ENCODE results near the gene NTRK2.

NTRK2 gene

DNA sequence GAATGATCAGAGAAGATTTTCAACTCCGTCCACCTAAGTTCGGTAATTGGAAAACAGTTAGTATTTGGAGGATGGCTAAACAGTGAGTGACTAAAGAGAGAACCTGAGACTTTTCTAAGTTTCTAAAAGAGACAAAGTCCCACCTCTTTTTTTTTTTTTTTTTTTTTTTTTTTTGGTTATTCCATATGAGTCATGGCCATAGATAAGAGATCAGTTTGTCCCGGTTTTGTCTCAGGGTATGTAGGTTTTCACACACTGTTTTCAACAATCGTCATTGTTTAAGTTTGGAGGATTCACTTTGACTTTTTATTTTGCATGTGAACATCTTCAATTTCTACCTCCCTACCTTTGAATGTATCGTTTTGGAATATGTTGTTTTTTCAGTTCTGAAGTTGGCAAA lies 85.9 kb downstream of the NTRK2 start:
- DNase-seq (ENCODE audit: low read depth), result no peak
- no peak overlapping the region for H3K4me3 ChIP-seq (ENCODE audit: low read length)
- TF ChIP-seq, protein P1, sequence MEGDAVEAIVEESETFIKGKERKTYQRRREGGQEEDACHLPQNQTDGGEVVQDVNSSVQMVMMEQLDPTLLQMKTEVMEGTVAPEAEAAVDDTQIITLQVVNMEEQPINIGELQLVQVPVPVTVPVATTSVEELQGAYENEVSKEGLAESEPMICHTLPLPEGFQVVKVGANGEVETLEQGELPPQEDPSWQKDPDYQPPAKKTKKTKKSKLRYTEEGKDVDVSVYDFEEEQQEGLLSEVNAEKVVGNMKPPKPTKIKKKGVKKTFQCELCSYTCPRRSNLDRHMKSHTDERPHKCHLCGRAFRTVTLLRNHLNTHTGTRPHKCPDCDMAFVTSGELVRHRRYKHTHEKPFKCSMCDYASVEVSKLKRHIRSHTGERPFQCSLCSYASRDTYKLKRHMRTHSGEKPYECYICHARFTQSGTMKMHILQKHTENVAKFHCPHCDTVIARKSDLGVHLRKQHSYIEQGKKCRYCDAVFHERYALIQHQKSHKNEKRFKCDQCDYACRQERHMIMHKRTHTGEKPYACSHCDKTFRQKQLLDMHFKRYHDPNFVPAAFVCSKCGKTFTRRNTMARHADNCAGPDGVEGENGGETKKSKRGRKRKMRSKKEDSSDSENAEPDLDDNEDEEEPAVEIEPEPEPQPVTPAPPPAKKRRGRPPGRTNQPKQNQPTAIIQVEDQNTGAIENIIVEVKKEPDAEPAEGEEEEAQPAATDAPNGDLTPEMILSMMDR (conservative IDR thresholded peaks at IDR 0.05; ENCODE audit: low read depth, low read length), result no peak

DNA sequence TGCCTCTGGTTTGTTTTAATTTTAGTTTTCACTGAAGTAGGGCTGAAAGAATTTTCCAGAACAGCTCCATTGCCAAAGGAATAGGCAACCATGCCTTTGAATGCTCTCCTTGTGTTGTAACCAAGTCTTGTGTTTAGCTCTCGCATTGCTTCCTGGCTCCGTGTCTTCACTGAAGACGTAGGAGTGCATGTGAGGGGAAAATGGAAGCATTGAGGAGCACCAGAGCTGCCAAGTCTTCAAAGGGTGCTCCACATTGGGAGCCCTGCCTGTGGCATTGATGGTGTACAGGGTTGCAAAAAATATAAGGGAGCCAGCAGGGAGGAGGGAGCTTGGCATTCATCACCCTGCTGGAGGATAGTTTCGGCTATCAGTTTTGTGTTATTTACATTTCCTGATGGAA lies 86.6 kb downstream of the NTRK2 start:
- H3K4me3 ChIP-seq (ENCODE audit: low read length), result no peak overlapping the region
- DNase-seq (ENCODE audit: low read depth), result no peak
- TF ChIP-seq, protein P1 (conservative IDR thresholded peaks at IDR 0.05; ENCODE audit: low read depth, low read length), result no peak

DNA sequence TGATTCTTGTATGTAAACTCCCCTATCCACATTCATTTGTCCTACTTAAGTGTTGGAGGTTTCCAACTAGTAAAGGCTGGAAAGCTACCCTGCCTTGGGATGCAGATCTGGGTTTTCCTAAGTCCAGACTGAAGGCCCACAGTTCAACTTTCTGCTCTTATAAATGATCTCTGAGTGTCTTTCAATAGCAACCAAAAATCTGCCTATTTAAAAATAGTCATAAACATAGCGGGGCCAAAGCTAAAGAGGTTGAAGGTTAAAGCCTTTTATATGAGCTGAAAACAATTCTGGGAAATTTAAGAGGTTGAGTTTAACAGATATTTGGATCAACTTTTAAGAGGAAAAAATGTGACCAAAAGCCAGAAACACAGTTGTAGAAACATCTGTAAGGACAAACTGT lies 87.2 kb downstream of the NTRK2 start:
- TF ChIP-seq, protein P1 (conservative IDR thresholded peaks at IDR 0.05; ENCODE audit: low read depth, low read length), result no peak
- H3K4me3 ChIP-seq (ENCODE audit: low read length), result no peak overlapping the region
- no peak for DNase-seq (ENCODE audit: low read depth)

DNA sequence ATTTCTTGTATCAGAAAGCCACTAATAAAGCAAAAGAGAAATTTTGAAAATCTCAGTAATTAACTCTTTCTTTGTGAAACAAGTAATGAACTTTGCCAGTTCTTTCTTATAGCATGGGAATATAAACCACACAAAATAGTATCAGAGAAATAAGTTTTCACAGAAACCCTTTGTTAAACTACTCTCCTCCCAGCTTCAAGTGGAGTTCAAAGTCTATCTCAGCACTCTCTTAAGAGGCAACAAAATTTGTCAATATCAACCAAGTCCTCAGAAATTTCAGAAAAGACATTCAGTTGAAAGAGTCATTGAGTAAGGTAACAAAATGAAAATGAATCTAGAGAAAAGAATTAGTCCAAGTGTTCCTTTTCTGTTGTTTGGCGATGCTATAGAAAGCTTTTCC lies 89.3 kb downstream of the NTRK2 start:
- TF ChIP-seq, protein P1 (conservative IDR thresholded peaks at IDR 0.05; ENCODE audit: low read depth, low read length), result no peak
- no peak overlapping the region for H3K4me3 ChIP-seq (ENCODE audit: low read length)
- no peak for DNase-seq (ENCODE audit: low read depth)

DNA sequence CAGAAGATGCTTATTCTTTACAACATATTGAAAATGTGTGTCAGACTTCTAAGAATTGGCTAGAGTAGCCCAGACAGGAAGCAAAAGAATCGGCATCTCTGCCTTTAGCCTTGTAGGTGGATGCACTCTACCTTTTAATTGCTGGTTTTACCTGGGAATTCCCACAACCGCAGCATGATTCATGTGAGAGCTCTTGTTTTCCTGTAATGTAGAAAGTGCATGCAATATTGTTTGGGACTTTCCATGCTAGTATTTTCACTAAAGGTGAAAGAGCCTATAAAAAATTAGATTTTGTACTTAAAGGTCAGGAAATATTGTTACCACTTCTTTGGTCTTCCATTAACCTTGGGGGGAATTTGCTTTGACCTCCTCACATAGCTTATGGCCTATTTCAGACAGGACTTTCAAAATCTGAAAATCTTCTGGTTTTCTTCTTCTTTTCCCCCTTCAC lies 89.8 kb downstream of the NTRK2 start:
- DNase-seq (ENCODE audit: low read depth), result no peak
- TF ChIP-seq, protein P1 (conservative IDR thresholded peaks at IDR 0.05; ENCODE audit: low read depth, low read length), result no peak
- no peak overlapping the region for H3K4me3 ChIP-seq (ENCODE audit: low read length)

DNA sequence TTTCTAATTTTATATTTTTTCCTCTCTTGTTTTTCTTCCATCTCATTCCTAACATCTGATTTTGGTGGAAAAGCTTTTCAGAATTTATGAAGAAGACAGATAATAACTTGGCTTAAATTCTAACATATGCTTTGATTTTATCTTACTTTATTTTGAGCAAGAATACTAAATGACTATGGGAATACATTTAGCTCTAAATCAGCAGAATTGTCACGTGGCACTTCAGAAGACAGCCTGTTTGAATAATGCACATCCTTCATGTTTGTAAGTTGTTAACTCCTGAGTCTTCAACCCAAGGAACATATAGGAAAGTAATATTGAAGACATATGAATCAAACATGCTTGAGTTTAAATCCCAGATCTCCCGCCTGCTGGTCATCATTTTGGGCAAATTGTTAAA lies 90.3 kb downstream of the NTRK2 start:
- TF ChIP-seq, protein P1 (conservative IDR thresholded peaks at IDR 0.05; ENCODE audit: low read depth, low read length), result no peak
- DNase-seq (ENCODE audit: low read depth), result no peak
- H3K4me3 ChIP-seq (ENCODE audit: low read length), result no peak overlapping the region

DNA sequence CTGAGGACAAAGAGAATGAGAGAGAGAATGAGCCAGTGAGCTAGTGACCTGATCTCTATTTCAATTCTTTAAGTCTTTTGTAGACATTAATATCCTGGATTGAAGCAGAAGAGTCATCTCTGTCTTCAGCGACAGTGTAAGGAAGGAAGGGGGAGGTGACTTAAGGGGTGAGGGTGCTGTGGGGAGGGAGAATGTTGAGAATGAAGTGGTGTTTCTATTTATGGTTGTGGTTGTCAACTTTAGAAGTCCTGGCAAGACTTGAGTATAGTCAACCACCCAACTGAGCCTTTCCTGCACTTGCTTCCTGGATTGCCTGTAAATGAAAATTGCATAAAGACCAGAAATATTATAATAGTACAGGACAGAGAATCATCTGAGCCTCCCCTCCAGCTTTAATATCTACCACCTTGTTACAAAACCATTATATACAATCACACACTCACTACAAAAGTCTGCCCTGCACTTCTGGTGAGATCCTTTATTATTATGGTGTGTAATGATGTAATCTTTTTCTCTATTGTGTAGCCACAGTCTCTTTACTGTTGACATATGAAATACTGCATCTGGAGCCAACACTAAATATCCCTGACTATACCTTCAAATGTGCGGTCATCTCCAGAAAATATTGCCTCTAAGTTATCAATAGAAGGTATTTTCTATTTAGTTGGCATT lies 91.7 kb downstream of the NTRK2 start:
- TF ChIP-seq, protein P1 (conservative IDR thresholded peaks at IDR 0.05; ENCODE audit: low read depth, low read length), result no peak
- no peak for DNase-seq (ENCODE audit: low read depth)
- no peak overlapping the region for H3K4me3 ChIP-seq (ENCODE audit: low read length)
